ENCODE data around the gene ANKRD18A. TPM values are rescaled to one million over a fixed set of nuclear protein-coding genes. Genes with fewer than 3 reads are reported as not detected.

ANKRD18A gene
- total and polyA plus RNA-seq, 2 donors (not counting 3 experiments of a cell fraction or from before 2014, with no cell fraction given): 3.2 TPM; not detected in 1

DNA sequence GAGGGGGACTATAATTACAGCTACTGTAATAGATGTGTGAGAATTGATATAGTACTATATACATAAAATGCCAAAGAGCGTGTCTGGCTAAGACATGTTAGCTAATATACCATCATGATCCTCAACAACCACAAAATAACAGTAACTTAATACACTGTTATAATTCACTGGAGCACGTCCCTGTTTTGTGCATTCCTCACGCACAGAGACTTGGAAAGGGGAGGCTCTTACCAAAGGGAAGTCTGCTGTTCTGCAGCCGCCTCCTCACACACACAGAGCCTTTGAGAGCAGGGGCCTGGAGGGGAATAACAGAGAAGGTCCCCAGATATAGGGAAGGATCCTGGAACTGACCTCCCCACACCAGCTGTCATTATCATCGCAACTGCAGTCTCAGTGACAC is 97.3 kb downstream of the ANKRD18A start:
- DNase-seq (ENCODE audit: low read depth, low spot score) (no peak), FAIRE-seq (no peak)
- Histone ChIP-seq H3K9me1 (replicated peaks; ENCODE audit: control insufficient read depth, extremely low read depth, insufficient read depth, low read length) (no peaks in the 10 kb centered on the region), H3K4me2 (ENCODE audit: insufficient read depth, low read length) (no peak overlapping the region), H3K79me2 (ENCODE audit: control insufficient read depth, insufficient read depth, low read length) (no peaks in the 10 kb centered on the region), H3K9me3 (replicated peaks; ENCODE audit: control insufficient read depth, insufficient read depth, low read length) (no peaks in the 10 kb centered on the region), H3K27me3 (ENCODE audit: control insufficient read depth in 2 of 2, insufficient read depth in 2 of 2, low read length in 2 of 2) (peaks cover 6 to 7% of the 10 kb centered on the region in 2 experiments), H3K36me3 (ENCODE audit: control insufficient read depth in 2 of 2, extremely low read depth in 1 of 2, insufficient read depth in 2 of 2, low read length in 2 of 2) (no peaks in the 10 kb centered on the region), H4K20me1 (replicated peaks; ENCODE audit: control insufficient read depth, extremely low read depth, insufficient read depth, low read length) (no peaks in the 10 kb centered on the region), H3K9ac (replicated peaks; ENCODE audit: extremely low read depth, insufficient read depth, low read length) (no peak overlapping the region), H2AFZ (ENCODE audit: low read depth, low read length) (no peak overlapping the region), H3K4me1 (ENCODE audit: control insufficient read depth, extremely low read depth, insufficient read depth, low read length) (no peaks in the 10 kb centered on the region), H3K27ac (ENCODE audit: insufficient read depth, low read depth, low read length) (no peak overlapping the region), H3K4me3 (replicated peaks in 1 of 3; ENCODE audit: insufficient read depth in 1 of 3, low read depth in 1 of 3, low read length in 3 of 3) (no peak overlapping the region)
- BruUV-seq (replicated peaks): no TSS peak
- intact Hi-C loops (cut with micrococcal nuclease): no loop called here
- POLR2A ChIA-PET: no interaction called here
- TF ChIP-seq FOS (IDR thresholded peaks at IDR 0.05; ENCODE audit: borderline replicate concordance, insufficient read depth, low read length): no peak
- TF ChIP-seq, protein P1, sequence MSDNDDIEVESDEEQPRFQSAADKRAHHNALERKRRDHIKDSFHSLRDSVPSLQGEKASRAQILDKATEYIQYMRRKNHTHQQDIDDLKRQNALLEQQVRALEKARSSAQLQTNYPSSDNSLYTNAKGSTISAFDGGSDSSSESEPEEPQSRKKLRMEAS (IDR thresholded peaks at IDR 0.05; ENCODE audit: insufficient read depth, insufficient read length): no peak
- no peak for TF ChIP-seq MYC (IDR thresholded peaks at IDR 0.05; ENCODE audit: low read depth, low read length)
- TF ChIP-seq POLR2A (IDR thresholded peaks at IDR 0.05; ENCODE audit: low read depth, low read length): no peak
- no peak for TF ChIP-seq JUN (IDR thresholded peaks at IDR 0.05; ENCODE audit: borderline replicate concordance, insufficient read depth, insufficient read length, low read depth)
- TF ChIP-seq, protein P2, sequence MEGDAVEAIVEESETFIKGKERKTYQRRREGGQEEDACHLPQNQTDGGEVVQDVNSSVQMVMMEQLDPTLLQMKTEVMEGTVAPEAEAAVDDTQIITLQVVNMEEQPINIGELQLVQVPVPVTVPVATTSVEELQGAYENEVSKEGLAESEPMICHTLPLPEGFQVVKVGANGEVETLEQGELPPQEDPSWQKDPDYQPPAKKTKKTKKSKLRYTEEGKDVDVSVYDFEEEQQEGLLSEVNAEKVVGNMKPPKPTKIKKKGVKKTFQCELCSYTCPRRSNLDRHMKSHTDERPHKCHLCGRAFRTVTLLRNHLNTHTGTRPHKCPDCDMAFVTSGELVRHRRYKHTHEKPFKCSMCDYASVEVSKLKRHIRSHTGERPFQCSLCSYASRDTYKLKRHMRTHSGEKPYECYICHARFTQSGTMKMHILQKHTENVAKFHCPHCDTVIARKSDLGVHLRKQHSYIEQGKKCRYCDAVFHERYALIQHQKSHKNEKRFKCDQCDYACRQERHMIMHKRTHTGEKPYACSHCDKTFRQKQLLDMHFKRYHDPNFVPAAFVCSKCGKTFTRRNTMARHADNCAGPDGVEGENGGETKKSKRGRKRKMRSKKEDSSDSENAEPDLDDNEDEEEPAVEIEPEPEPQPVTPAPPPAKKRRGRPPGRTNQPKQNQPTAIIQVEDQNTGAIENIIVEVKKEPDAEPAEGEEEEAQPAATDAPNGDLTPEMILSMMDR (IDR thresholded peaks at IDR 0.05; ENCODE audit: extremely low read depth in 1 of 2, insufficient read depth in 1 of 2, low read depth in 1 of 2, low read length in 2 of 2): no peak
- TF ChIP-seq POLR2AphosphoS5 (IDR thresholded peaks at IDR 0.05; ENCODE audit: insufficient read depth, low read depth, low read length): no peak
- TF ChIP-seq GATA2 (IDR thresholded peaks at IDR 0.05; ENCODE audit: insufficient read depth, insufficient read length, low read depth, low read length): no peak
- no peak for TF ChIP-seq EZH2 (IDR thresholded peaks at IDR 0.05; ENCODE audit: borderline replicate concordance, low read depth, low read length, severe bottlenecking)
- dilution Hi-C loops (cut with MboI; ENCODE audit: extremely low pct_ligation_motif_present, low sequenced_read_pairs): no loop called here
- CTCF ChIA-PET: no interaction called here

Measured in endothelial cell of umbilical vein (primary cell).